GM19099 (cell line): ENCODE measurements around the gene RNF167.

Experiments
- POLR2A ChIP-seq: IDR thresholded peaks from 3 replicates; pipeline ENCODE4 v1.6.1; 2011; ENCODE audit warnings: low read depth; ENCODE audit not compliant: insufficient read length; ENCODE audit errors: extremely low read depth

Gene RNF167

DNA sequence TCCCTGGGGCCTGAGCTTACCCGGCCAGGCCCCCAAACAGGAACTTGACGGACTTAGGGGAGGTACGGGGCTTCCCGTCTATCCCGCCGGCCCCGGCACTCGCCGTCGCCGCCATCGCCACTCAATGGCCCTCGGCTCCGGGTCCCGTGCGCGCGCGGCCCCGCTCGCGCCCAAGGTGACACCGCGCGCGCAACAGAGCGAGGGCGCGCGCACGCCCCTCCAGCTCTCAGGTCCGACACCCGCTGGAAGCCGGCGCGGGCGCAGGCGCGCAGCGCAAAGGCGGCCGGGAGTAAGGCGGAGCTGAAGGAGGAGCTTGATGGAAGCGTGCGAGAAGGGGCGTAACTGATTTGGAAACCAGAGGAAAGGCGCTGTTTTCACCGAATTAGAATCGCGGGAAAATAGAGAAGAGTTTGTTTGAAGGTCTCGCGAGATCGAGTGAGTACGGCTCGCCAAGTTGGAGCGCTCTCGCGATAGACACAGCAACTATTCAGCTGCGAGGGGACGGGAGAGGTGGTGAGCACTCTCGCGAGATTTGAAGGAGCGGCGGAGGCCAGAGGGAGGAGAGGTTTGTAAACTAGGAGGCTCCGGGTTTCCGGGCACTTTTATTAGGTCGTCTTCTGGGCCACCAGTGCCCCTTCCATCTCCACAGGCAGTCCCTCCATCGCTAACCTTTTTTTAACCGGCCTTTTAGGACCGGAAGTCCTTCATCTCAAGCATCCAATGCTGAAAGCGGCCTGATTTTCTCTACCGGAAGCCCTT lies at the start of gene RNF167, which contains the start of gene SLC25A11:
Gene RNF167, plus strand, starts transcription at position 473 of the 759 bp plus-strand sequence. CDS start 642 bp downstream, outside the sequence.
Gene SLC25A11, minus strand, starts transcription at position 251 of the 759 bp plus-strand sequence. Its CDS starts 136 bp downstream, at position 115.
- TF ChIP-seq POLR2A: peak; percentile 92

DNA sequence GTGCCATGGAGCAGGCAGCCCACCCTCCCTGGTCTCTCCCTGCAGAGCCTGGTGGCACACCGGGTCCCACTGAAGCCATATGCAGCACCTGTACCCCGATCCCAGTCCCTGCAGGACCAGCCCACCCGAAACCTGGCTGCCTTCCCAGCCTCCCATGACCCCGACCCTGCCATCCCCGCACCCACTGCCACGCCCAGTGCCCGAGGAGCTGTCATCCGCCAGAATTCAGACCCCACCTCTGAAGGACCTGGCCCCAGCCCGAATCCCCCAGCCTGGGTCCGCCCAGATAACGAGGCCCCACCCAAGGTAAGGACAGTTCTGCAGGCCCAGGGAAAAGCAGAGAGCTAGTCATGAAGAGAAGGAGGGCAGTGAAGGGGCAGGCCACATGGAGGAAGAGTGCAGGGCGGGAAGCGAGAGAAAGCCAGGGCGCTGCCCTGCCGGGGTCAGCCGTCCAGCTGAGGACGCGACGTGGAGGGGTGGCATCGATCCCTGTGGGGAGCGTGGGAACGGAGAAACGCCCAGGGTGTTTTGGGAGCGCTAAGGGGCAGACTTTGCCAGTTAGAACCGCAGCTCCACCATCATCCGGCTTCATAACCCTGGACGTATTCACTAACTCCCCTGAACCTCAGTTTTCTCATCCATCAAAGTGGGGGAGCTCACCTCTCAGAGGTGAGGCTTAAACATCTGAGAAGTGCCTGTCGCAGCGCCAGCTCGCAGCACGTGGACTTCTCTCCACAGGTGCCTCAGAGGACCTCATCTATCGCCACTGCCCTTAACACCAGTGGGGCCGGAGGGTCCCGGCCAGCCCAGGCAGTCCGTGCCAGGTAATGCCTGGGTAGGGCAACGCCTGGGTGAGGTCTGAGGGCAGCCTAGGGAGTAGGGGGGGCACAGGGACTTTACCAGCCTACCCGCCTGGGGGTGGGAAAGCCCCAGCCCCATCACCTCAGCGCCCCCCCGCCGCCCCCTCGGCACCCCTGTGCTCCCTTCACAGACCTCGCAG lies 48.4 kb upstream of the RNF167 start:
- TF ChIP-seq POLR2A: no peak

DNA sequence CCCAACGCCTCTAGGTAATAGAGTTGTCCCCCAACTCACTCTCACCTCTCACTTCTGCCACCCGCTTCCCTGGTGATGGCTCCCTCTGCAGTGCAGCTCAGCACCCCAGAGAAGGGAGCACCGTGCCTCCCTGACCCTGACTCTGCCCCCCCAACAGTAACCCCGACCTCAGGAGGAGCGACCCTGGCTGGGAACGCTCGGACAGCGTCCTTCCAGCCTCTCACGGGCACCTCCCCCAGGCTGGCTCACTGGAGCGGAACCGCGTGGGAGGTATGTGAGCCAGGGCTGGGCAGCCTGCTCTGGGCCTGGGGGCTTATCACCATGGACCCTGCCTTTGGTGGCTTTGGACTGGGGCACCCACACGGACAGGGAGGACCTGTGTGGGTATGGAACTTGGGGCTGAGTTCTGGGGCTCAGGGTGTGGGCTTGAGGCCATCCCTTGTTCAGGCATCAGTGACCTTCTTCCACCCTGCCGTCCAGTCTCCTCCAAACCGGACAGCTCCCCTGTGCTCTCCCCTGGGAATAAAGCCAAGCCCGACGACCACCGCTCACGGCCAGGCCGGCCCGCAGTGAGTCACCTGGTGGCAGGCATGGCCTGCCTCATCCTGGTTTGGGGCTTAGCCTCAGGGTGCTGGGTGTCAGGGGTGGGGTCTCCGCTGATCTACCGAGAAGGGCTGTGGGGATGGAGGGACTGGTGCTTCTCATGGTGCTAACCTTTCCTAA lies 47.4 kb upstream of the RNF167 start:
- TF ChIP-seq POLR2A: no peak

DNA sequence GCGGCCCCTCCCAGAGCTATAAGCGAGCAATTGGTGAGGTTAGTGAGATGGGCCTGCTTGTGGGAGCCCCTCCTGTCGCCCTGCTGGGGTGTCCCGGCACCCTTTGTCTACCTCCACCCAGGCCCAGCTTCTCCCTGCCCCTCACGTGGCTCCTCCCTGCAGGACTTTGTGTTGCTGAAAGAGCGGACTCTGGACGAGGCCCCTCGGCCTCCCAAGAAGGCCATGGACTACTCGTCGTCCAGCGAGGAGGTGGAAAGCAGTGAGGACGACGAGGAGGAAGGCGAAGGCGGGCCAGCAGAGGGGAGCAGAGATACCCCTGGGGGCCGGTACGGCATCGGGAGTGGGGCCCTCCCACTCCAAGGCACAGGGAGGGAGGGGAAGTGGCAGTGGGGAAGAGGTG lies 46.8 kb upstream of the RNF167 start:
- no peak for TF ChIP-seq POLR2A

DNA sequence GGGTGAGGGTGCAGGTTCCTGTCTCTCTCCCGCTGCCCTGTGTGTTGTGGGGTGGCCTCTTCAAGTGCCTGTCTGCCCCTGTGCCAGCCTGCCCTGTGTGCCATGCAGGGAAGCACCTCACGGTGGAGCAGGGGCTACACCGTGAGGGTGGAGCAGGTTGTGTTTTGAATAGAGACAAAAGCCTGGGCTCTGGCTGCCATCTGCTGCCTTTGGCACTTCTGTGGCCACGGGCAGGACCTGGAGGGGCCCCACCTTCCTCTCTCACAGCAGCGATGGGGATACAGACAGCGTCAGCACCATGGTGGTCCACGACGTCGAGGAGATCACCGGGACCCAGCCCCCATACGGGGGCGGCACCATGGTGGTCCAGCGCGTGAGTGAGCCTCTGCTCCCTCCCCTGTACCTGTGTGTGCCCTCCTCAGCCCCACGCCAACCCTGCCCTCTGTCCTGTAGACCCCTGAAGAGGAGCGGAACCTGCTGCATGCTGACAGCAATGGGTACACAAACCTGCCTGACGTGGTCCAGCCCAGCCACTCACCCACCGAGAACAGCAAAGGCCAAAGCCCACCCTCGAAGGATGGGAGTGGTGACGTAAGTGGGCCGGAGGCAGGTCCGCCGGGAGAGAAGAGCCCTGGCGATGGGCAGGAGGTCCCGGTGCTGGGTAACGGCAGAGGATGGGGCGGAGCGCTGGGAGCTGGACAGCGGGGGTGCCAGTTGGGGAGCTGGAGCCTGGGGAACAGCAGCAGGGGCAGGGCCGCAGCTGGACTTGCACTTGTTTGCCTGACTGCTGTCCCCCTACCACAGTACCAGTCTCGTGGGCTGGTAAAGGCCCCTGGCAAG lies 46.1 kb upstream of the RNF167 start:
- TF ChIP-seq POLR2A: no peak

DNA sequence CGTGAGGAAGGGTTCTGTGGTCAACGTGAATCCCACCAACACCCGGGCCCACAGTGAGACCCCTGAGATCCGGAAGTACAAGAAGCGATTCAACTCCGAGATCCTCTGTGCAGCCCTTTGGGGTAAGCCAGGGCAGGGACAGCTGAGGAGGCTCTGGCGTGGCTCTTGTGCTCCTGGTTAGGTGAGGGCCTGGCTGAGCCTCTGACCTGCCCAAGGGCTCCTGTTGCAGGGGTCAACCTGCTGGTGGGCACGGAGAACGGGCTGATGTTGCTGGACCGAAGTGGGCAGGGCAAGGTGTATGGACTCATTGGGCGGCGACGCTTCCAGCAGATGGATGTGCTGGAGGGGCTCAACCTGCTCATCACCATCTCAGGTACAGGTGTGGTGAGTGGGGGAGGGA lies 44.9 kb upstream of the RNF167 start:
- no peak for TF ChIP-seq POLR2A

DNA sequence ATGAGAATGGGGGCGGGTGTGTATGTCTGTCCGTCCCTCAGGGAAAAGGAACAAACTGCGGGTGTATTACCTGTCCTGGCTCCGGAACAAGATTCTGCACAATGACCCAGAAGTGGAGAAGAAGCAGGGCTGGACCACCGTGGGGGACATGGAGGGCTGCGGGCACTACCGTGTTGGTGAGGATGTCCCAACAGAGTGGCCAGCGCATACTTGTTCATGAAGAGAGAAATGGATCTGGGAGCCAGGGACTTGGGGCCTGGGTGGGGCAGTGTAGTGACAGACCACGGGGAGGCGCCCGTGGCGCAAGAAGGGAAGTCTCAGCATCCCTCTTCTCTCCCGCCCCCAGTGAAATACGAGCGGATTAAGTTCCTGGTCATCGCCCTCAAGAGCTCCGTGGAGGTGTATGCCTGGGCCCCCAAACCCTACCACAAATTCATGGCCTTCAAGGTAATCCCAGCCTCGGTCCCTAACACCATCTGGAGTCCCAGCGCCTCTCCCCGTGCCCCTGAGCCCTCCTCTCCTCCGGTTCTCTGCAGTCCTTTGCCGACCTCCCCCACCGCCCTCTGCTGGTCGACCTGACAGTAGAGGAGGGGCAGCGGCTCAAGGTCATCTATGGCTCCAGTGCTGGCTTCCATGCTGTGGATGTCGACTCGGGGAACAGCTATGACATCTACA lies 44.3 kb upstream of the RNF167 start:
- TF ChIP-seq POLR2A: no peak

DNA sequence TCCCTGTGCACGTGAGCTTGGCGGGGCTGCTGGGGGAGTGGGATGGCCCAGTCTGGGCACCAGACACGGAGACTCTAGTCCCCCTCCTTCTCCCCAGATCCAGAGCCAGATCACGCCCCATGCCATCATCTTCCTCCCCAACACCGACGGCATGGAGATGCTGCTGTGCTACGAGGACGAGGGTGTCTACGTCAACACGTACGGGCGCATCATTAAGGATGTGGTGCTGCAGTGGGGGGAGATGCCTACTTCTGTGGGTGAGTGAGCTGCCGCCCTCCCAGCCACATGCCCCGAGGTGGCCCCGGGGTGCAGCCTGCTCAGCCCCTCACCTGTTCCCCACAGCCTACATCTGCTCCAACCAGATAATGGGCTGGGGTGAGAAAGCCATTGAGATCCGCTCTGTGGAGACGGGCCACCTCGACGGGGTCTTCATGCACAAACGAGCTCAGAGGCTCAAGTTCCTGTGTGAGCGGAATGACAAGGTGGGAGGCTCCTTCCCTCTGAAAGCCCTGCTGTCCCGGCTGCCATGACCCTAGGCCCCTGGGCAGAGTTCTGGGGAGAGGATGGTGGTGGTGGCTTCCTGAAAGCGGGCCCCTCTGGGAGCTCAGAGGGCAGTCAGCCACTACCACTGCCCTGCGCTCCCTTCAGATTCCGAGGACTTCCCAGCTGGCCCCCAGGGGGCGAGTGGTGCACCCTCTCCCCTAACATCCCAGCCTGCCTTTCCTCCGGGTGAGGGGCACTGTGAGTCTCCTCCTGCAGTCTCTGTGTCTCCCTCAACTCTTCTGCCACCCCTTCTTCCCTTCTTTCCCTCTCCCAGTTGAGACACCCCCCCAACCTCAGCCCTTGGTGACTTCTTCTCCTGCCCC lies 43.5 kb upstream of the RNF167 start:
- no peak for TF ChIP-seq POLR2A

DNA sequence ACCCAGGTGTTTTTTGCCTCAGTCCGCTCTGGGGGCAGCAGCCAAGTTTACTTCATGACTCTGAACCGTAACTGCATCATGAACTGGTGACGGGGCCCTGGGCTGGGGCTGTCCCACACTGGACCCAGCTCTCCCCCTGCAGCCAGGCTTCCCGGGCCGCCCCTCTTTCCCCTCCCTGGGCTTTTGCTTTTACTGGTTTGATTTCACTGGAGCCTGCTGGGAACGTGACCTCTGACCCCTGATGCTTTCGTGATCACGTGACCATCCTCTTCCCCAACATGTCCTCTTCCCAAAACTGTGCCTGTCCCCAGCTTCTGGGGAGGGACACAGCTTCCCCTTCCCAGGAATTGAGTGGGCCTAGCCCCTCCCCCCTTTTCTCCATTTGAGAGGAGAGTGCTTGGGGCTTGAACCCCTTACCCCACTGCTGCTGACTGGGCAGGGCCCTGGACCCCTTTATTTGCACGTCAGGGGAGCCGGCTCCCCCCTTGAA lies 42.8 kb upstream of the RNF167 start:
- TF ChIP-seq POLR2A: no peak

DNA sequence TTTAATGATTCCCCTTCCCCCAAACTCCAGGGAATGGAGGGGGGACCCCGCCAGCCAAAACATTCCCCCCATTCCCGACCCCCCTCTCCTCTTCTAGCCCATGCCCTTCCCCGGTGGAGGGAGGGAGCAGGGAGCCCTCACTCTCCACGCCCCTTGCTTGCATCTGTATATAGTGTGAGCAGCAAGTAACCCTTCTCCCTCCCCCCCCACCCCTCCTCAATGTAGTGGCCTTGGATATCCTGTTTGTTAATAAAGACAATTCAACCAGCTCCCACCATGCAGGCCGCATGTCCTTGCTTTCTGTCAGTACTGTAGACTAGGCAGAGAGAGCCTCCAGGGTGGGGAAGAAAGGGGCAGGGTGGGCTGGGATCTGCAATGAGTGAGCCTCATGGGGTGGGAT lies 42.3 kb upstream of the RNF167 start:
- no peak for TF ChIP-seq POLR2A

DNA sequence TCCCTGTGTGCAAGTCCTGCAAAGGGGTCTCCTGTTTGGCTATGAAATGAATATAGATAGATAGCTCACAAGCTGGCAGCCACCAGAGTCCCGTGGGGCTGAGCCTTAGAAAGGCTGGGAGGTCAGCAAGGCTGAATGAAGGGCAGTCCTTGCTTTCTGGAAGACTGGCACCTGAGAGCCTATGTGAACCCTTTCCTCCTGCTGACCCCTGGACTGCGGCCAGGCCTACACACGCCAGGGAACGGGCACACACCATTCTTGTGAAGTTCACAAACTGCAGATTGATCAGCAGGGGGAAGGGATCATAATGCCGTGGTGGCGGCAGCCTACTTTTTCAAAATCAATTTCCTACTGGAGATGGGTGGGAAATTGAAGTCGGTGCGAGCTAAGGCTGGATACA lies 41.7 kb upstream of the RNF167 start:
- TF ChIP-seq POLR2A: no peak

DNA sequence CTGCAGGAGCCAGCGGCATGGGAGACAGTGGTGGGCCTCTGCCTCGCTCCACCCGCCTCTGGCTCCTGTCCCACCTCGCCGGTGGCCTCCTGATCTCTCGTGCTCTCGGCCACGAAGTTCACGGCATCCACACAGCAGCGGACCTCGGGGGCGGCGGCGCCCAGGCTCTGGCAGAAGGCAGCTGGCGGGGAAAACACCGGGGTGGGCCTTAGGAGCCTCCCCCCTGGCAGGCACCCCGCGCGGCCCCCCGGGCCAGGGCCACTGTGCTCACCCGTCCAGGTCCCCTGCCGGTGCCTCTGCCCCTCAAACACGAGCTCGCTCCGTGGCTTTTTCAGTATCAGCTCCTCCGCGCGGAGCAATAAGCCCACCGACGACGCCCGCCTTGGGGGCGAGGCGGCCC lies 41.1 kb upstream of the RNF167 start:
- no peak for TF ChIP-seq POLR2A
